ENCODE results near the gene CHN1.
A peak's percentile ranks its signal among the peaks of the same experiment; 100 is the strongest.

The CHN1 gene

DNA sequence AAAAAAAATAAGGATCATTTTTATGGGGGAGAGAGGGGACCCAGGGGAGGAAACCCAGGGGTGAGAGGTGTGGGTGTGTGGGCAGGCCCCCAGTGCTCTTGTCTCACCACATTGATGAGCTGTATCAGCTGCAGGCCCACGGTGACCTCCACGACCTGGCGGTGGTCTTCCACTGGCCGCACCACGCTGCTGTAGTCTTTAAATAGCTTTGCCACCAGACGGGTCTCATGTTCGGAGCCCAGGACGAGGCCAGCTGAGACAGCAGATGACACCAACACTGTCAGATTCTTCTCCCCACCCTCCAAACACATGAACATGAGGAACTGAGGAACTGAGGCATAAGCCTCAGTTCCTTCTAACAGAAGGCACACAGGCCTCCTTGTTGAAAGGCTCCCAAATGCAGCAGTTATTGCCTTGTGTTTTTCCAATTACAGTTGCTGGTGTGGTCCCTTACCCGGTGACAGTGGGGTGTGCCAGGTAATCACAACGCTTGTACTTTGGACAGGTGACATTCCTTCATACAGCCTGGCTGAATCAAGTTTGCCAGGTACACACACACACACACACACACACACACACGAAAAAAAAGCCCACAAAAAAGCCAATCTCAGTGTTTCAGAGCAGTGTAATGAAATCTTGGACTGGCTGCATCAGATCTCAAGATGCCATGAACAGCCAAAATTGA, 245.7 kb downstream of the CHN1 start:
- DNase-seq: no peak

DNA sequence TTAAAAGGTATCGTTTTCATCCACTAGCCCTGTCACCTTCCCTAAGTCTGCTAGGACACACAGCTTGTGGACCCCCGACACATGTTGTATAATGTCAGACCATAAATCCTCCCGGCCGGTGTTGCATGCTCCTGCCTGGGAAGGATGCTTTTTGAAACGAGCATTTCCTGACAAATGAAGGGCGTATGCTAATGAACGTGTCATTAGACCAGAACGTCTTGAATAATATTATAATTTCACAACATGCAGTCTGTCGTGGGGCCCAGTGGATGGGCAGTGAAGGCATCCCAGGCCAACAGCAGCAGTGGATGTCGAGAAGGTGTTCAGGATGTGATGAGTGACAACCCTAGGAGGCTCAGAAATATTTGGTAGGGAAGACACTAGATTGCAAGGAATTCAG, 248.4 kb downstream of the CHN1 start:
- DNase-seq: no peak

DNA sequence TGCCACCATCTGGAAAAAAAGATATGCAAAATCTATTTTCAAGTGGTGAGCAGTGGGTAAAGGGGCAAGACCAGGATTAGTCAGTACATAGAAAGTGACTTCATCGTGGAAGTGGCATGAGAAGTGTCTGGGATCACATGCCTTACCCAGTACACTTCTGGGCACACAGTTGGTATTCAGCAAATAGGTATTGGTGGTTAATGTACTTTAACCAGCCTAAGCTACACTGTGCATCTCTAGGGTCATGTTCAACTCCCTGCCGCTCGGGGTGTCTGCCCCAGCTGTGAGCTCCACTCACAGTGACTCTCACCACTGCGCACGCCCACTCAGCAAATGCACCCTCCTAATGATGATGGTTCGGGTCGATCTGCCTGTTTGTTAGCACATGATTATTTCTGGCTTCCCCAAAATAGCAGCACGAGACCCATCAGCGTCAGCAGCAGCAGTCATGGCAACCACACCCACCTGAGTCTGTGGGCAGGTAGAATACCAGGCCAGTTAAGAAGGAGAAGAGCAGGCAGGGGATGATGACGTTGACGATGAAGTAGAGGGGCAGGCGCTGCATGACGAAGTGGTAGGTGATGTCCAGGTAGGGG, 252.0 kb downstream of the CHN1 start:
- peak; percentile 46 for DNase-seq

DNA sequence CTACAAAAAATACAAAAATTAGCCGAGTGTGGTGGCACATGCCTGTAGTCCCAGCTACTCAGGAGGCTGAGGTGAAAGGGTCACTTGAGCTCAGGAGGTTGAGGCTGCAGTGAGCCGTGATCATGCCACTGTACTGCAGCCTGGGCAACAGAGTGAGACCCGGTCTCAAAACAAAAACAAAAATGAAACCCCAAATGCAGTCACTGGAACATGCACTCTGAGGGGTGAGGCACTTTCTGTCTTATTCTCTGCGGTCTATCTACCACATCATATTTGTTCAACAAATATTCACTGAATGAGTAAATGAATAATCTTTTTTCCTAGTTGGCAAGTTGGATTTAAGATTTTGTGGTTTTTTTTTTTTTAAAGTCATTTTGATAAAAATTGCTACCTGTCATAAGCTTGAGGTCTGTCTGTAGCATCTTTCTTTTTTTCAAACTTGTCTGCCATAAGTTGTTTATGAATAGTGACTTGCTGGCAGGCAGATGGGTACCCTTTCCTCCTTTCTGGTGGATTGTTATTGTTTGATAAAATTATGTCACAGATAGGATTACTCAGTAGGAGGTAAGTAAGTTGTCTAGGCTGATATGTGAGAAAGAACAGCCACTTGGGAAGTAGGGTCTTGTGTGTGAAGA, 252.7 kb downstream of the CHN1 start:
- DNase-seq: peak; percentile 42

DNA sequence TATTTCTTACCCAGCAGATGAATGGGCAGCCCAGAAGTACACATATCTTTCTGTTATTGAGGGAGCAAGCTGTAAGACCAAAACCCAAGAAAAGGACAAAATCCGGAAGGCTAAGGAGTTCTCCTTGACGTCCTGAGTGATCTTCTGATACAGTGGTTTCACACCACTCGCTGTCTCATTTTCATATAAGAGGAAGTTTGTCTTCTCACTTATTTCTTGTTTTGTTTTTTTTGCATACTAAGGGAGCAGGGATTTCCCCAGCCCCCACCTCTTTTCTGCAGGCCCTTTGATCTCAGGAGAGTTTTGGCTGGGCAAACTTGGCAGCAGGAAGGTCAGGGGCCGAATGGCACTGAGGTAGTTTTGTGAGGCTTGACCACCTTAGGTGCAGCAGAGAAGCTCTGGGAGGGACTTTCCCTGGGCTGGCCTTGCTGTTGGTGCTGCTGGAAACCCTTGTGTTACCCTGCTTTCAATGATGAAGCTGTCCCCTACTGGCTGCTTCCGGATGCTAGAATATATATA, 254.2 kb downstream of the CHN1 start:
- DNase-seq: peak; percentile 56

DNA sequence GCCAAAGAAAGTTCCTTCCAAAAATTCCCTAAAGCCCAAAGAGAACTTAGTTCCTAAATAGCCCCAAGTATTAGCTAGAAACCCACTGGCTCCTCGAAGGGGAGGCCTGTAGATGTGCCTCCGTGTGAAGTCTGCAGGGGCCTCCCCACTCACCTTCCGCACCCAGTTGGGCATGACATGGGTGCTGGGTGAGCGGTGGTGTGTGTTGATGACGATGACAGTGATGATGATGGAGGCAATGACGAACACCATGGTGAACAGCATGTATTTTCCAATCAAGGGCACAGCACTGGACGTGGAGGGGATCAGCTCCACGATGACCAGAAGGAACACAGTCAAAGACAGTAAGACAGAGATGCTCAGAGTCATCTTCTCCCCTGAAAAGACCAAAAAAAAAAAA, 255.4 kb downstream of the CHN1 start:
- DNase-seq: no peak

DNA sequence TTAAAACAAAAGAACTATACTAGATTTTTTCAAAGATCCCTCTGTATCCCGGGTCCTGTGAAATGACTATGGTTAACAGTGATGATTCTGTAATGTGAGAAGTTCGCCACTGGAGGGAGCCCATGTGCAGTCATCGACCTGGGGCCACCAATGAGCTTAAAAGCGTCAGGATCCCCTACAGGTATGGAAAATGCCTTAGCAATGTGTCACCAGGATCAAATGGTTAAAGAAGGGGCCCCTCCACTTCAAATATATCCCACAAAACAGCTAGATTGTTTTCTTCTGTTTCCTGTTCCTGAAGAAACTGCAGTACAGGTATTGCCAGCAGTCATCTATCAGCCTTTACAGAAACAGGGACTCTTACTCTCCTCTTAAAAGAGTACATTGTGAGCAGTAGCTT, 256.2 kb downstream of the CHN1 start:
- peak; percentile 68 for DNase-seq

Data from activated naive CD4-positive, alpha-beta T cell treated with Interleukin-2 at 50 U/mL for 16 hours (primary cell).